Naive thymus-derived CD4-positive, alpha-beta T cell (primary cell): ENCODE results near the gene ATP7B. TPM values are rescaled to one million over a fixed set of nuclear protein-coding genes. Genes with fewer than 3 reads are reported as not detected.

Source experiments
- ATAC-seq: fragments of 150-1000 bp; cut with Tn5 transposase; 2 replicates; pipeline ENCODE4 v1.10.0; 2021; ENCODE audit warnings: mild to moderate bottlenecking, moderate library complexity
- CTCF ChIA-PET: fragments of 350-600 bp; sonication (Branson Sonifier 250); formaldehyde crosslinking; loops from one replicate; lab custom pipeline; 2021; ENCODE audit warnings: antibody characterized with exemption; lab: Charles Lee
- POLR2A ChIA-PET: fragments of 350-600 bp; sonication (Branson Sonifier 250); formaldehyde crosslinking; loops from one replicate; lab custom pipeline; 2021; ENCODE audit warnings: antibody characterized with exemption, inconsistent platforms; lab: Charles Lee
- DNase-seq, 9 donors: peaks; one replicate each; pipeline versions ENCODE4 v3.0.0 to v3.0.0-alpha.2; 2020 to 2022; ENCODE audit warnings: mixed read lengths in 1 of 9
- H3K27ac ChIP-seq: one replicate; pipeline ENCODE4 v1.7.0; 2013; ENCODE audit warnings: mild to moderate bottlenecking, low read depth, low read length, moderate library complexity
- H3K27me3 ChIP-seq, 2 donors: one replicate each; pipeline ENCODE4 v1.7.0; 2013; ENCODE audit warnings: low read length in 2 of 2, mild to moderate bottlenecking in 2 of 2, moderate library complexity in 2 of 2; ENCODE audit not compliant: control insufficient read depth in 2 of 2, insufficient read depth in 2 of 2
- H3K36me3 ChIP-seq, 3 experiments: 1 replicate in 2 of 3; 2 replicates in 1 of 3; pipeline ENCODE4 v1.7.0; 2013; ENCODE audit warnings: low read length in 3 of 3, mild to moderate bottlenecking in 3 of 3, moderate library complexity in 1 of 3; ENCODE audit not compliant: insufficient read depth in 3 of 3, control insufficient read depth in 2 of 3
- H3K4me1 ChIP-seq, 2 donors: one replicate each; pipeline ENCODE4 v1.7.0; 2013; ENCODE audit warnings: low read length in 2 of 2, mild to moderate bottlenecking in 2 of 2, moderate library complexity in 1 of 2; ENCODE audit not compliant: control insufficient read depth in 2 of 2, insufficient read depth in 2 of 2
- H3K4me3 ChIP-seq: 2 replicates; pipeline ENCODE4 v1.7.0; 2013; ENCODE audit warnings: mild to moderate bottlenecking, low read length
- H3K9me3 ChIP-seq, 3 experiments: 1 replicate in 2 of 3; 2 replicates in 1 of 3; pipeline ENCODE4 v1.7.0; 2013; ENCODE audit warnings: low read length in 3 of 3; ENCODE audit not compliant: control insufficient read depth in 2 of 3
- H3K27ac Mint-ChIP-seq, 9 donors: one replicate each; pipeline ENCODE4 v1.8.0; 2020 to 2022; ENCODE audit warnings: mixed read lengths in 9 of 9, mild to moderate bottlenecking in 8 of 9, moderate library complexity in 5 of 9, inconsistent platforms in 2 of 9
- H3K27me3 Mint-ChIP-seq, 5 donors: one replicate each; pipeline ENCODE4 v1.8.0; 2021 to 2022; ENCODE audit warnings: mixed read lengths in 5 of 5, mild to moderate bottlenecking in 1 of 5
- H3K36me3 Mint-ChIP-seq, 5 donors: one replicate each; pipeline ENCODE4 v1.8.0; 2020 to 2022; ENCODE audit warnings: mixed read lengths in 5 of 5, mild to moderate bottlenecking in 3 of 5, inconsistent platforms in 1 of 5
- H3K4me1 Mint-ChIP-seq, 7 donors: one replicate each; pipeline ENCODE4 v1.8.0; 2020 to 2022; ENCODE audit warnings: mixed read lengths in 7 of 7, mild to moderate bottlenecking in 3 of 7, inconsistent platforms in 1 of 7
- H3K4me3 Mint-ChIP-seq, 10 donors: one replicate each; pipeline ENCODE4 v1.8.0; 2020 to 2022; ENCODE audit warnings: mild to moderate bottlenecking in 10 of 10, mixed read lengths in 10 of 10, moderate library complexity in 6 of 10, inconsistent platforms in 2 of 10
- H3K9me3 Mint-ChIP-seq, 11 donors: one replicate each; pipeline ENCODE4 v1.8.0; 2020 to 2022; ENCODE audit warnings: mixed read lengths in 11 of 11, mild to moderate bottlenecking in 4 of 11, inconsistent platforms in 1 of 11, moderate library complexity in 1 of 11
- intact Hi-C, 2 donors: fragments of 100-400 bp; cut with micrococcal nuclease; formaldehyde crosslinking; loops; one replicate each; pipeline ENCODE4 v1.15.1; 2023
- polyA plus RNA-seq, 2 donors: library from polyadenylated mRNA; unstranded; fragments of 300-500 nt; fragmentation: Illumina TruSeq; gene quantifications; one replicate each; pipeline ENCODE4 v1.2.3, GENCODE V29; 2021
- total RNA-seq, 6 experiments: library from RNA in 5 of 6; stranded (reverse) in 5 of 6; gene quantifications; 1 replicate in 5 of 6; 2 replicates in 1 of 6; pipeline ENCODE4 v1.2.3 and lab custom pipeline; 2021 to 2026

The ATP7B gene
- 1 to 10 TPM in 4 of 5 experiments, under 1 TPM in 1; 0.48 to 1.4 (median 1.3) TPM for total RNA-seq
- polyA plus RNA-seq = under 1 TPM; 0.18 to 0.23 TPM
- 5.2 reads per million, percentile 25 among the genes with 10 or more reads in this experiment for total RNA-seq (lab: John Stamatoyannopoulos, UW)

DNA sequence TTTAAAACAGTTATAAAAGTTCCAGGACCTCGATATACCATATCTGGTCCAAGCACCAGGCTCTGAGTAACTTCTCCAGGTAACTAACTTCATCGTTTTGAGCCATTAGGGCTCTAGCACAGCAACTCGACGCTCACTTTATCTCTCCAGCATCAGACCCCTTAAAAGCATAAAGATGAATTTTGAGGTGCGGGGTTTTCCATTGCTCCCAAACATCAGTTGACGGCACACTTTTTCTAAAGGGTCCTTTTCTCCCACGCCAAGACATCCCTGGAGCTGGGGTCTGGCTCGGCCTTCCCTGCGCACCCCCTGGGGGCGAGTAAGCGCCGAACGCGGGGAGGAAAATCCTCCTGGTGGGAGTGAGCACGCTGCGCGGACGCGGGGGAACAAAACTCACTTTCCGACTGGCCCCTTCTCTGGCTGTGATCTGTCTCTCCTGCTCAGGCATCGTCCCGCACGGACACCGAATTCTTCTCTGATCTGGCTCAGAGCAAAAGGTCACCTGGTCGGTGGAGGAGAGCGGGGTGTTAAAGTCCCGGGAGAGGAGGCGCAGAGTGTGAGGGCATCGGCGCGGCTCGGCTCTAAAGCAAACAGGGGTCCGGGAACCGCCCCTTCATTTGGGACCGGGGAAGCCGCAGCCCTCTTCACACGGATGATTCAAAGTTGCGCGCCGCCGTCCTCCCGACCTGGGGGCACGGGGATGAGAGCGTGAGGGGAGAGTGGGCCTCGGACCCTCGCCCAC is at the start of gene ATP7B:
ATP7B (minus strand) TSS at position 561 of the 742 bp plus-strand sequence; CDS start at position 448, 113 bp downstream.
- H3K9me3 Mint-ChIP-seq = peaks cover 0 to 3% (median 0%) of the 10 kb centered on the region in 11 donors
- peak within 1 kb of the TSS; percentile 90 to 100 (median 99) for H3K4me3 Mint-ChIP-seq
- H3K4me1 Mint-ChIP-seq = peaks cover 16 to 36% (median 25%) of the 10 kb centered on the region in 7 donors
- intact Hi-C loops = loop anchor here (5.0 kb wide), 4 partner anchors 184 to 606 kb away; partner anchors contain the start of gene THSD1 (in 1 of the 2)
- ATAC-seq (no peak), DNase-seq (peak in 5 of 9 donors; percentile 9 to 29 (median 16))
- POLR2A ChIA-PET = no interaction called here
- H3K36me3 Mint-ChIP-seq = peaks cover 0 to 14% (median 5%) of the 10 kb centered on the region in 5 donors
- Histone ChIP-seq H3K4me1 (peaks cover 9 to 16% of the 10 kb centered on the region in 2 donors), H3K36me3 (peaks cover 0 to 8% (median 0%) of the 10 kb centered on the region in 3 experiments), H3K4me3 (peak within 1 kb of the TSS; percentile 92), H3K27me3 (no peaks in the 10 kb centered on the region), H3K27ac (peak within 1 kb of the TSS; percentile 76), H3K9me3 (no peaks in the 10 kb centered on the region)
- H3K27me3 Mint-ChIP-seq = peaks cover 14 to 39% (median 23%) of the 10 kb centered on the region in 5 donors
- peak within 1 kb of the TSS; percentile 88 to 99 (median 95) for H3K27ac Mint-ChIP-seq
- CTCF ChIA-PET = no interaction called here

DNA sequence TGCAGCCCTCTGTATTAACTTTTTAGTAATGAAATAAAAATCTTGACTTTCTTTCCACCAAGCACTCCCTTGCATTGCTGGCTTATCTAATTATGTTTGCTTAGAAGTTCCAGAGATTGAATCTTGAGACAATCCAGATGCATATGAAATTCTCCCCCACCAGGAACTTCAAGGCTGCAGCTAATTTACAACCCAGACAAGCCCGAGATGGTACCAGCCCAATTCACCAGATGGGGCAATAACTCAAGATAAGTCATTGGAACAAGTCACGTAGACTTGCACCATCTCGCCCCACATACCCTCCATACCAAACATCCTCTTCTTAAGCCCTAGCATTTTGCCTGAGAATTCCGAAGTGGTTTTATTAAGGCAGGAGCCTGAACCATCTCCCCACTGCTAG is 42.2 kb upstream of the ATP7B start:
- Histone ChIP-seq H3K4me1 (no peaks in the 10 kb centered on the region), H3K36me3 (no peaks in the 10 kb centered on the region), H3K27me3 (no peaks in the 10 kb centered on the region), H3K4me3 (no peak overlapping the region), H3K9me3 (no peaks in the 10 kb centered on the region), H3K27ac (no peak overlapping the region)
- no peak for ATAC-seq
- H3K27me3 Mint-ChIP-seq = peaks cover 0 to 15% (median 0%) of the 10 kb centered on the region in 5 donors
- no peak overlapping the region for H3K4me3 Mint-ChIP-seq
- DNase-seq = no peak
- H3K36me3 Mint-ChIP-seq = peaks cover 0 to 25% (median 9%) of the 10 kb centered on the region in 5 donors
- no peaks in the 10 kb centered on the region for H3K4me1 Mint-ChIP-seq
- no peak overlapping the region for H3K27ac Mint-ChIP-seq
- POLR2A ChIA-PET = no interaction called here
- peaks cover 3 to 58% (median 13%) of the 10 kb centered on the region in 11 donors for H3K9me3 Mint-ChIP-seq
- CTCF ChIA-PET = no interaction called here
- intact Hi-C loops = no loop called here

- intact Hi-C loops = no loop called here
- Mint-ChIP-seq H3K9me3 (peaks cover 3 to 63% (median 14%) of the 10 kb centered on the region in 11 donors), H3K4me1 (no peaks in the 10 kb centered on the region), H3K27me3 (peaks cover 0 to 15% (median 0%) of the 10 kb centered on the region in 5 donors), H3K36me3 (peaks cover 0 to 25% (median 8%) of the 10 kb centered on the region in 5 donors), H3K27ac (no peak overlapping the region), H3K4me3 (no peak overlapping the region)
- Histone ChIP-seq H3K27me3 (no peaks in the 10 kb centered on the region), H3K9me3 (no peaks in the 10 kb centered on the region), H3K4me1 (no peaks in the 10 kb centered on the region), H3K27ac (no peak overlapping the region), H3K4me3 (no peak overlapping the region), H3K36me3 (no peaks in the 10 kb centered on the region)
- ATAC-seq (no peak), DNase-seq (no peak)
- ChIA-PET POLR2A (no interaction called here), CTCF (no interaction called here)
Measured at GRCh38 chr13:52051400-52051799, 40.1 kb upstream of the ATP7B start.

GRCh38 chr13:52048516-52048915 is 37.3 kb upstream of the ATP7B start:
- intact Hi-C loops = no loop called here

DNA sequence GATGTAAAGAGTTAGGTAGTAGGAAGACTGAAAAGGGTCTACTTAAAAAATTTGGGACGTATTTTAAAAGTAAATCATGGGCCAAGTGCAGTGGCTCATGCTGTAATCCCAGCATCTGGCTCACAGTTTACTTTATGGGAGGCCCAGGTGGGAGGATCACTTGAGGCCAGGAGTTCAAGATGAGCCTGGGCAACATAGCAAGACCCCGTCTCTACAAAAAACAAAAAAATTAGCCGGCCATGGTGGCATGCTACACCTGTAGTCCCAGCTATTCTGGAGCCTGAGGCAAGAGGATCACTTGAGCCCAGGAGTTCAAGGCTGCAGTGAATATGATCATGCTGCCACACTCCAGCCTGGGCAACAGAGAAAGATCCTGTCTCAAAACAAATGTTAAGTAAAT is 36.2 kb upstream of the ATP7B start:
- ATAC-seq (no peak), DNase-seq (no peak)
- Histone ChIP-seq H3K9me3 (no peaks in the 10 kb centered on the region), H3K27me3 (no peaks in the 10 kb centered on the region), H3K4me1 (no peaks in the 10 kb centered on the region), H3K36me3 (no peaks in the 10 kb centered on the region), H3K4me3 (no peak overlapping the region), H3K27ac (no peak overlapping the region)
- Mint-ChIP-seq H3K4me3 (no peak overlapping the region), H3K27me3 (peaks cover 0 to 15% (median 0%) of the 10 kb centered on the region in 5 donors), H3K27ac (no peak overlapping the region), H3K4me1 (no peaks in the 10 kb centered on the region), H3K9me3 (peaks cover 0 to 53% (median 14%) of the 10 kb centered on the region in 11 donors), H3K36me3 (peaks cover 0 to 34% (median 15%) of the 10 kb centered on the region in 5 donors)
- POLR2A ChIA-PET = no interaction called here
- CTCF ChIA-PET = no interaction called here
- intact Hi-C loops = no loop called here

More at GRCh38 chr13:52048516-52048915, 37.3 kb upstream of the ATP7B start:
- DNase-seq (no peak), ATAC-seq (no peak)
- CTCF ChIA-PET = no interaction called here
- Histone ChIP-seq H3K27me3 (no peaks in the 10 kb centered on the region), H3K4me3 (no peak overlapping the region), H3K36me3 (no peaks in the 10 kb centered on the region), H3K9me3 (no peaks in the 10 kb centered on the region), H3K4me1 (no peaks in the 10 kb centered on the region), H3K27ac (no peak overlapping the region)
- Mint-ChIP-seq H3K36me3 (peaks cover 0 to 34% (median 15%) of the 10 kb centered on the region in 5 donors), H3K4me1 (no peaks in the 10 kb centered on the region), H3K27ac (no peak overlapping the region), H3K27me3 (peaks cover 0 to 15% (median 0%) of the 10 kb centered on the region in 5 donors), H3K9me3 (peaks cover 0 to 55% (median 14%) of the 10 kb centered on the region in 11 donors), H3K4me3 (no peak overlapping the region)
- POLR2A ChIA-PET = no interaction called here

DNA sequence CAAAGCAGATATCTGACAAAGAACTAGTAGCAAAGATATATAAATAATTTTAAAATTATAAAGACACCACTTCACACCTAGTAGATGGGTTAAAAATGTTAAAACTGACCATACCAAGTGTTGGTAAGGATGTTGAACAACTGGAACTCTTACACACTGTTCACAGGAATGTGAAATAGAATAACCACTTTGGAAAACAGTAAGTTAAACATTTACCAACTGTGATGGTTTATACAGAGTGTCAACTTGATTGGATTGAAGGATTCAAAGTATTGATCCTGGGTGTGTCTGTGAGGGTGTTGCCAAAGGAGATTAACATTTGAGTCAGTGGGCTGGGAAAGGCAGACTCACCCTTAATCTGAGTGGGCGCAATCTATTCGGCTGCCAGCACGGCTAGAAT is 32.4 kb upstream of the ATP7B start:
- no peaks in the 10 kb centered on the region for H3K27me3 ChIP-seq
- no peak overlapping the region for H3K4me3 ChIP-seq
- no peaks in the 10 kb centered on the region for H3K4me1 ChIP-seq
- no peaks in the 10 kb centered on the region for H3K36me3 ChIP-seq
- H3K27ac ChIP-seq = no peak overlapping the region
- H3K4me3 Mint-ChIP-seq = no peak overlapping the region
- DNase-seq = no peak
- H3K9me3 Mint-ChIP-seq = peaks cover 0 to 41% (median 12%) of the 10 kb centered on the region in 11 donors
- POLR2A ChIA-PET = no interaction called here
- H3K36me3 Mint-ChIP-seq = peaks cover 0 to 31% (median 21%) of the 10 kb centered on the region in 5 donors
- no peak for ATAC-seq
- intact Hi-C loops = no loop called here
- no peaks in the 10 kb centered on the region for H3K27me3 Mint-ChIP-seq
- no peaks in the 10 kb centered on the region for H3K9me3 ChIP-seq
- H3K27ac Mint-ChIP-seq = no peak overlapping the region
- CTCF ChIA-PET = no interaction called here
- no peaks in the 10 kb centered on the region for H3K4me1 Mint-ChIP-seq
